ENCODE measurements around the gene NBPF1.
"Not testable (repeated sequence)": the region's sequence is repeated elsewhere in the genome, so short reads cannot be mapped to it uniquely, and the experiment has no call there.

The NBPF1 gene

GRCh38 chr1:16519255-16519951 lies 94.0 kb downstream of the NBPF1 start:
- DNase-seq (ENCODE audit: low read depth in 4 of 4, low spot score in 1 of 4), result not testable (repeated sequence)

GRCh38 chr1:16518913-16519254 lies 94.5 kb downstream of the NBPF1 start:
- DNase-seq (ENCODE audit: low read depth in 4 of 4, low spot score in 1 of 4), result not testable (repeated sequence)

GRCh38 chr1:16516694-16517410 lies 96.5 kb downstream of the NBPF1 start:
- not testable (repeated sequence) for DNase-seq (ENCODE audit: low read depth in 4 of 4, low spot score in 1 of 4)

- DNase-seq (ENCODE audit: low read depth in 4 of 4, low spot score in 1 of 4), result peak in 3 of 4 experiments; percentile 44 to 56 (median 49)
Measured at GRCh38 chr1:16514107-16515055, 99.0 kb downstream of the NBPF1 start, which contains the start of gene RNU1-1. TSS of gene RNU1-1 (minus strand) at chr1:16514285.

GRCh38 chr1:16513412-16514106 lies 99.8 kb downstream of the NBPF1 start:
- DNase-seq (ENCODE audit: low read depth in 4 of 4, low spot score in 1 of 4), result peak in 3 of 4 experiments; percentile 46 to 61 (median 54)

GRCh38 chr1:16512624-16513411 lies 100.5 kb downstream of the NBPF1 start:
- not testable (repeated sequence) for DNase-seq (ENCODE audit: low read depth in 4 of 4, low spot score in 1 of 4)
